GM12878 (cell line): ENCODE results near the gene TOMM6. TPM values are rescaled to one million over a fixed set of nuclear protein-coding genes. Genes with fewer than 3 reads are reported as not detected.

ENCODE experiments used
- ATAC-seq: fragments of 200-7000 bp; cut with Tn5 transposase; 3 replicates; pipeline ENCODE4 v1.9.1; 2020; ENCODE audit warnings: mild to moderate bottlenecking, moderate library complexity
- BruUV-seq: library from RNA; stranded (reverse); fragments of 400-500 nt; replicated peaks from 2 replicates; lab custom pipeline; 2021; lab: Mats Ljungman, UMichigan
- CTCF ChIA-PET: fragments of 300-600 bp; sonication (Branson Sonifier 250); formaldehyde crosslinking; extraction: SDS; loops from one replicate; lab custom pipeline; 2021; ENCODE audit warnings: inconsistent platforms; lab: Yijun Ruan, JAX
- POLR2A ChIA-PET: fragments of 350-600 bp; formaldehyde crosslinking; extraction: SDS; loops from one replicate; lab custom pipeline; 2021; ENCODE audit warnings: inconsistent platforms; lab: Charles Lee
- RAD21 ChIA-PET: fragments of 300-600 bp; sonication (Branson Sonifier 250); formaldehyde crosslinking; loops from one replicate; lab custom pipeline; 2023; ENCODE audit warnings: antibody characterized with exemption; ENCODE audit not compliant: unreplicated experiment; lab: Charles Lee
- SMC1A ChIA-PET: fragments of 300-600 bp; sonication (Branson Sonifier 250); formaldehyde crosslinking; loops from one replicate; lab custom pipeline; 2023; ENCODE audit not compliant: unreplicated experiment, uncharacterized antibody; lab: Charles Lee
- DNase-seq: peaks from one replicate; pipeline ENCODE4 v3.0.0-alpha.2; 2011; ENCODE audit warnings: low read depth, low spot score
- FAIRE-seq: peaks from 3 replicates; lab custom pipeline; 2011; peaks lifted over from hg19 to GRCh38; lab: Jason Lieb, UNC
- H2AFZ ChIP-seq: 2 replicates; pipeline ENCODE4 v1.6.0; 2011; ENCODE audit warnings: low read depth, low read length, control low read depth; ENCODE audit not compliant: control insufficient read depth
- H3K27ac ChIP-seq: 2 replicates; pipeline ENCODE4 v1.5.1; 2011; ENCODE audit warnings: control low read depth; ENCODE audit not compliant: control insufficient read depth, insufficient read depth
- H3K27me3 ChIP-seq, 2 experiments: replicated peaks in 1 of 2; 2 replicates each; pipeline versions ENCODE4 v1.6.0 to v1.6.1; 2011; ENCODE audit warnings: low read length in 1 of 2; ENCODE audit not compliant: control insufficient read depth in 2 of 2, insufficient read depth in 2 of 2
- H3K36me3 ChIP-seq, 2 experiments: 2 replicates each; pipeline ENCODE4 v1.5.1; 2011; ENCODE audit warnings: low read length in 1 of 2; ENCODE audit not compliant: control insufficient read depth in 2 of 2, insufficient read depth in 2 of 2
- H3K4me1 ChIP-seq: 2 replicates; pipeline ENCODE4 v1.6.1; 2011; ENCODE audit warnings: mild to moderate bottlenecking, low read length, moderate library complexity, mixed read lengths; ENCODE audit not compliant: control insufficient read depth, insufficient read depth
- H3K4me2 ChIP-seq: 2 replicates; pipeline ENCODE4 v1.6.0; 2011; ENCODE audit warnings: control low read depth; ENCODE audit not compliant: control insufficient read depth, insufficient read depth
- H3K4me3 ChIP-seq: fragments of 200-600 bp; sonication (generic); 2 replicates; pipeline ENCODE4 v1.5.1; 2016
- H3K79me2 ChIP-seq: 2 replicates; pipeline ENCODE4 v1.6.0; 2011; ENCODE audit warnings: low read length; ENCODE audit not compliant: control insufficient read depth, insufficient read depth
- H3K9ac ChIP-seq: 2 replicates; pipeline ENCODE4 v1.8.0; 2011; ENCODE audit warnings: low read length, control low read depth, mixed read lengths; ENCODE audit not compliant: control insufficient read depth, insufficient read depth
- H3K9me3 ChIP-seq: replicated peaks from 3 replicates; pipeline ENCODE4 v1.5.1; 2011; ENCODE audit warnings: mild to moderate bottlenecking, low read length; ENCODE audit not compliant: control insufficient read depth, insufficient read depth
- H4K20me1 ChIP-seq: 2 replicates; pipeline ENCODE4 v1.6.0; 2011; ENCODE audit not compliant: control insufficient read depth, insufficient read depth
- E2F8 ChIP-seq: fragments of 450-650 bp; IDR thresholded peaks from 2 replicates; pipeline ENCODE4 v1.6.1; 2018; ENCODE audit warnings: mild to moderate bottlenecking, low read depth, moderate library complexity; ENCODE audit not compliant: partially characterized antibody
- EGR1 ChIP-seq, 2 experiments: IDR thresholded peaks; 1 replicate in 1 of 2; 2 replicates in 1 of 2; pipeline ENCODE4 v1.6.1; 2011 to 2012; ENCODE audit warnings: low read depth in 2 of 2, low read length in 2 of 2, borderline replicate concordance in 1 of 2, mild to moderate bottlenecking in 1 of 2, moderate library complexity in 1 of 2
- ETV6 ChIP-seq, 2 experiments: fragments of 450-650 bp in 1 of 2; IDR thresholded peaks in 1 of 2; conservative IDR thresholded peaks in 1 of 2; 2 replicates each; pipeline ENCODE4 v1.6.1; 2014; ENCODE audit warnings: antibody characterized with exemption in 1 of 2, borderline replicate concordance in 1 of 2, low read depth in 1 of 2, mild to moderate bottlenecking in 1 of 2, moderate library complexity in 1 of 2
- GATAD2B ChIP-seq: fragments of 450-650 bp; conservative IDR thresholded peaks from 2 replicates; pipeline ENCODE4 v1.6.1; 2017; ENCODE audit warnings: low read depth, mild to moderate bottlenecking, moderate library complexity
- IRF3 ChIP-seq: fragments of 450-650 bp; IDR thresholded peaks from 2 replicates; pipeline ENCODE4 v1.6.1; 2014; ENCODE audit warnings: mild to moderate bottlenecking
- MLLT1 ChIP-seq: fragments of 450-650 bp; IDR thresholded peaks from 2 replicates; pipeline ENCODE4 v1.6.1; 2016; ENCODE audit warnings: mild to moderate bottlenecking
- NFXL1 ChIP-seq: fragments of 450-650 bp; IDR thresholded peaks from 2 replicates; pipeline ENCODE4 v1.6.1; 2017; ENCODE audit warnings: antibody characterized with exemption, mild to moderate bottlenecking, borderline replicate concordance
- NFYB ChIP-seq: IDR thresholded peaks from 2 replicates; pipeline ENCODE4 v1.6.1; 2011; ENCODE audit warnings: low read depth, mild to moderate bottlenecking, low read length, improper control_type of control experiment, moderate library complexity; ENCODE audit not compliant: insufficient read depth
- NR2F1 ChIP-seq: fragments of 450-650 bp; conservative IDR thresholded peaks from 2 replicates; pipeline ENCODE4 v1.6.1; 2017; ENCODE audit warnings: mild to moderate bottlenecking
- PAX8 ChIP-seq: fragments of 450-650 bp; IDR thresholded peaks from 2 replicates; pipeline ENCODE4 v1.6.1; 2017; ENCODE audit warnings: mild to moderate bottlenecking, moderate library complexity
- TCF12 ChIP-seq: IDR thresholded peaks from 2 replicates; pipeline ENCODE4 v1.6.1; 2011; ENCODE audit warnings: low read depth, mild to moderate bottlenecking, low read length
- ZBTB4 ChIP-seq: fragments of 450-650 bp; formaldehyde crosslinking; IDR thresholded peaks from 2 replicates; pipeline ENCODE4 v1.4.0; 2022; ENCODE audit warnings: mild to moderate bottlenecking, moderate library complexity
- ZNF217 ChIP-seq: fragments of 450-650 bp; IDR thresholded peaks from 2 replicates; pipeline ENCODE4 v1.6.1; 2017; ENCODE audit warnings: antibody characterized with exemption, mild to moderate bottlenecking
- WGBS: methylation state at CpG from one replicate; pipeline ENCODE4 v1.1.6; 2016; ENCODE audit warnings: low lambda C conversion rate; ENCODE audit not compliant: insufficient replicate concordance, insufficient coverage; ENCODE audit errors: missing lambda C conversion rate; 5-methylcytosine and 5-hydroxymethylcytosine counted together
- in situ Hi-C: fragments of 300-500 bp; cut with MboI; formaldehyde crosslinking; loops from 9 replicates; pipeline ENCODE4 v1.14.3; 2018; ENCODE audit warnings: mixed read lengths
- intact Hi-C: fragments of 100-400 bp; cut with micrococcal nuclease; formaldehyde crosslinking; loops from one replicate; pipeline ENCODE4 v1.14.2; 2022; ENCODE audit not compliant: unreplicated experiment
- polyA plus RNA-seq, 11 experiments: library from polyadenylated mRNA; depleted of rRNA in 4 of 11; unstranded in 6 of 11; stranded (reverse) in 5 of 11; fragments of >200 nt; fragmentation: Nextera tagmentation in 4 of 11; fragmentation: Illumina TruSeq in 1 of 11; extraction: Ambion mirVana in 4 of 11; extraction: Trizol in 1 of 11; gene quantifications; 1 replicate in 1 of 11; 2 replicates in 10 of 11; pipeline versions ENCODE4 v1.2.1 to v1.2.3, GENCODE V29; 2011 to 2016; ENCODE audit warnings: inconsistent platforms in 2 of 11, missing spikeins in 2 of 11, low read depth in 1 of 11
- total RNA-seq, 4 experiments: library from RNA; depleted of rRNA in 3 of 4; stranded (reverse); fragments of >200 nt in 3 of 4; fragmentation: Illumina TruSeq in 1 of 4; extraction: Trizol in 1 of 4; gene quantifications; 2 replicates each; pipeline versions ENCODE4 v1.2.1 to v1.2.3, GENCODE V29; 2013 to 2021

TOMM6 gene
- total and polyA plus RNA-seq, 10 of the 15 experiments (the other 5 are each of a cell fraction or from before 2014, with no cell fraction given): 206 to 746 (median 448) TPM

- TF ChIP-seq IRF3 (no peak), NFYB (no peak), ETV6 (conservative IDR thresholded peaks at IDR 0.05 in 1 of 2, IDR thresholded peaks at IDR 0.05 in 1 of 2; ENCODE audit: borderline replicate concordance in 1 of 2, low read depth in 1 of 2) (no peak), TCF12 (no peak), PAX8 (no peak)
Measured at GRCh38 chr6:41748542-41748941, 39.0 kb upstream of the TOMM6 start (continued).

GRCh38 chr6:41750374-41750773 lies 37.1 kb upstream of the TOMM6 start:
- H3K4me3 ChIP-seq: no peak overlapping the region
- no peak overlapping the region for H3K9ac ChIP-seq
- no peaks in the 10 kb centered on the region for H3K36me3 ChIP-seq
- BruUV-seq: no TSS peak
- H3K9me3 ChIP-seq: no peaks in the 10 kb centered on the region
- POLR2A ChIA-PET: no interaction called here
- H3K79me2 ChIP-seq: no peaks in the 10 kb centered on the region
- intact Hi-C loops (no loop called here), in situ Hi-C loops (no loop called here)
- H3K27ac ChIP-seq: no peak overlapping the region
- ATAC-seq (no peak), FAIRE-seq (no peak), DNase-seq (no peak)
- 67% methylated on average over 3 of the region's 3 CpGs for whole genome bisulfite sequencing
- no peak overlapping the region for H2AFZ ChIP-seq
- CTCF ChIA-PET: interaction anchor here (1.1 kb wide), 1 partner anchor 13 kb away, joined by 3 read pairs; no protein-coding TSS in a partner anchor
- no peaks in the 10 kb centered on the region for H4K20me1 ChIP-seq
- RAD21 ChIA-PET: no interaction called here
- SMC1A ChIA-PET: no interaction called here
- H3K4me1 ChIP-seq: no peaks in the 10 kb centered on the region
- H3K4me2 ChIP-seq: no peak overlapping the region
- no peaks in the 10 kb centered on the region; a peak in 1 of 4 replicates for H3K27me3 ChIP-seq
- TF ChIP-seq GATAD2B (no peak), EGR1 (IDR thresholded peaks at IDR 0.05; ENCODE audit: borderline replicate concordance in 1 of 2, low read depth in 2 of 2, low read length in 2 of 2) (no peak), ZNF217 (no peak), MLLT1 (no peak), NR2F1 (no peak), E2F8 (no peak), NFXL1 (no peak), ZBTB4 (CRISPR knock-in tag) (no peak)
